ENCODE data around the gene LCAT.

DNA sequence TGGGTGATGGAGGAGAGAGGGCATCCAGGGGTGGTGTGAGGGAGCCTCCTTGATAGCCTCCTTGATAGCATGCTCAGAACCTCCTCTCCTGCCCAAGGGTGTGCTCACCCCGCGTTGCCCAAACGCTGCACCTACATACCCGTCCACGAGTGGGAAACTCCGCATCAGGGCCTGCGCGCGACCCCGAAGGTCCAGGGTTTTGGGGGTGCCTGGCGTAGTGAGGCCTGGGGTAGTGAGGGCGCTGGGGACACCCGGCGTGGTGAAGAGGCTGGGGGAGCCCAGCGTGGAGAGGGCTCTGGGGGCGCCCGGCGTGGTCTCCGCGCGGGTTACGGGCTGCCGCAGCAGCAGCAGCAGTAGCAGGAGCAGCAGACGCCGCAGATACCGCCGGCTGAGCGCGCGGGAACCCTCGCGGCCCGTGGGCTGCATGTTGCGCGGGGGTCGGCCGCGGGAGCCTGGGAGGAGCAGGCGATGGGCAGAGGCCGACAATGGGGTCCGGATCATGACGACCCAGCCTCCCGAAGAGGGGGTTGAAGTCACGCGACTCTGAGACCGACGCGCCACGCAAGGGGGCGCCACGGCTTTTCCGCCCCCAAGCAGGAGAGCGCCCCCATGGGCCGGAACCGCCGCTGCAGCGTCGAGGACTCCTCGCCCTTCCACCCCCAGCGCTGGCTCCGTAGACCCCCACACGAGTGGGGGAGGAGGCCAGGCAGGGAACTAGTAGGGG, 36.2 kb upstream of the LCAT start, which contains the start of gene DPEP3:
- TF ChIP-seq, protein P1, sequence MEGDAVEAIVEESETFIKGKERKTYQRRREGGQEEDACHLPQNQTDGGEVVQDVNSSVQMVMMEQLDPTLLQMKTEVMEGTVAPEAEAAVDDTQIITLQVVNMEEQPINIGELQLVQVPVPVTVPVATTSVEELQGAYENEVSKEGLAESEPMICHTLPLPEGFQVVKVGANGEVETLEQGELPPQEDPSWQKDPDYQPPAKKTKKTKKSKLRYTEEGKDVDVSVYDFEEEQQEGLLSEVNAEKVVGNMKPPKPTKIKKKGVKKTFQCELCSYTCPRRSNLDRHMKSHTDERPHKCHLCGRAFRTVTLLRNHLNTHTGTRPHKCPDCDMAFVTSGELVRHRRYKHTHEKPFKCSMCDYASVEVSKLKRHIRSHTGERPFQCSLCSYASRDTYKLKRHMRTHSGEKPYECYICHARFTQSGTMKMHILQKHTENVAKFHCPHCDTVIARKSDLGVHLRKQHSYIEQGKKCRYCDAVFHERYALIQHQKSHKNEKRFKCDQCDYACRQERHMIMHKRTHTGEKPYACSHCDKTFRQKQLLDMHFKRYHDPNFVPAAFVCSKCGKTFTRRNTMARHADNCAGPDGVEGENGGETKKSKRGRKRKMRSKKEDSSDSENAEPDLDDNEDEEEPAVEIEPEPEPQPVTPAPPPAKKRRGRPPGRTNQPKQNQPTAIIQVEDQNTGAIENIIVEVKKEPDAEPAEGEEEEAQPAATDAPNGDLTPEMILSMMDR (IDR thresholded peaks at IDR 0.05): peak in 1 of 6 experiments; percentile 46
- no peak for TF ChIP-seq EP300 (IDR thresholded peaks at IDR 0.05)
- no peak for TF ChIP-seq POLR2A (IDR thresholded peaks at IDR 0.05)
- TF ChIP-seq POLR2AphosphoS5 (IDR thresholded peaks at IDR 0.05): no peak
